Activated CD4-positive, alpha-beta T cell treated with anti-CD3 and anti-CD28 coated beads, Interleukin-2, amount 50 U/mL, for 4 hours (primary cell): ENCODE data around the gene SPDYE17.
"Not testable (repeated sequence)": the region's sequence is repeated elsewhere in the genome, so short reads cannot be mapped to it uniquely, and the experiment has no call there.

Source experiments
- DNase-seq, 2 experiments: peaks; one replicate each; pipeline ENCODE4 v3.0.0-alpha.2; 2020

Gene SPDYE17, protein sequence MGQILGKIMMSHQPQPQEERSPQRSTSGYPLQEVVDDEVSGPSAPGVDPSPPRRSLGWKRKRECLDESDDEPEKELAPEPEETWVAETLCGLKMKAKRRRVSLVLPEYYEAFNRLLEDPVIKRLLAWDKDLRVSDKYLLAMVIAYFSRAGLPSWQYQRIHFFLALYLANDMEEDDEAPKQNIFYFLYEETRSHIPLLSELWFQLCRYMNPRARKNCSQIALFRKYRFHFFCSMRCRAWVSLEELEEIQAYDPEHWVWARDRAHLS

DNA sequence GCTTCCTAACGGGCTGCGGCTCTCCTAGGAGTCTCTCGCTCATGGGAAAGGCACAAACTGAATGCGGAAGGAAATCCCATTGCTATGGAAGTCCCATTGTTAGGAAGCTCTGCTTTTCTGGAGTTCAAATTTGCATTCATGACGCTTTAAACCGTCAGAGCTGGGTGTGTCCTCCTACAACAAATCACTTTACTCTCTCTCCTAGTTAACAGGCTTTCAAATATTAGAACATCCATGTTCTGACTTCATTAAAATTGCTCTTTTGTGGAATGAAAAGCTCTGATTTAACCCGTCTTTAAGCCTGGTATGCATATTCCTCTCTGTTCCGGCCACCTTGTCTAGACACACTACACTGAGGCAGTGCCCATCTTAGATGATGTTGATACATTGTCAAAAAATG lies at the start of gene SPDYE17:
TSS of gene SPDYE17 (minus strand) at position 101 of the 400 bp plus-strand sequence. CDS start 1,791 bp downstream, outside the sequence.
- not testable (repeated sequence) for DNase-seq

DNA sequence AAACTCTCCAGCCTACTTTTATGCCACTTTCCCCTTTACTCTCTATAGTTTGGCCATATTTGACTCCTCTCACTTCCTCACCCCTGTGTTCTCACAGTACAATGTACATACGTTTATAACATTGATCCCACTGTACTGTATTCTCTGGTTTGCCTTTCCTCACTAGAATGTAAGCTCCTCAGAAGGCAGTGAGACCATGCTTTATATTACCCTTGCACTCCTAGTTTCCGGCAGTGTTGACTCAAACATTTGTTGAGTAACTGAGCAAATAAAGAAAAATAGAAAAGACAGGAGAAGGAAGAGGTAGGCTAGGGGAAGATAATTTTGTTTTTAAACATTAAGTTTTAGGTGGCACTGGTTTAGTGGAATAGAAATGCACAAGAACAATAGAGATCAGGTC lies 48.1 kb upstream of the SPDYE17 start:
- not testable (repeated sequence) for DNase-seq

DNA sequence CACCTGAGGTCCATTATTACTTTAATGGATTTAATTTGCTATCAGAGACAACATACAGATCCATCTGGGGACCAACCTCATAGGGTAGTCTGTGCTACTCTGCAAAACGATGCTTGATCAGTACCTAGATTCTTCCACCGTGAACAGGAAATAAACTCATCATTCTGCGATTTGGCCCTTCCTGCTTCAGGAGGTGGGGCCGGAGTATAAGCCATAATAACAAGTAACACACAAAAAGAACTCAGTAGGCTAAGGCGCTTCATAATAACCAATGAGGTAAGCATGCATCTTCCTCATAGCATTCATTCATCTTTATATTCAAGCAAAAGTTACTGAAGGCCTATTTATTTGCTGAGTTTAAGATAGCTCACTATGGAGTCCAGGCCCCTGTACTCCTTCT lies 47.5 kb upstream of the SPDYE17 start:
- not testable (repeated sequence) for DNase-seq

DNA sequence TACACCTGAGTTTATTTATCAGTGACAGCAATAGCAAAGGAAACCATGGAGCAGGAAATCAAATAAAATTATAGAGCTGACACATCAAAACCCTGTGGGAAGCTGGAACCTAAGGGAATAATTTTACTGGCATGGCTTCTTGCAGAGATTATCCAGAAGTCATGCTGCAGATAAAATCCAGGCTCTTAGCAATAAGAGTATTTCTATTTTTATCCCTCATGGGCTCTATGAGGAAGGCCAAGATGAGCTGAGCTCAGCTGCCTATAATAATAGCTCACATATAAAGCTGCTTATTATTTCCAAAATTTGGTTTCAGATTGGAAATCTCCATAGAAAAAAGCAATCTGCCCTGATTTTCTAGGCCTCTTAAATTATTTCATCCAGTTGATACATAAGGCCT lies 47.0 kb upstream of the SPDYE17 start:
- DNase-seq: not testable (repeated sequence)

DNA sequence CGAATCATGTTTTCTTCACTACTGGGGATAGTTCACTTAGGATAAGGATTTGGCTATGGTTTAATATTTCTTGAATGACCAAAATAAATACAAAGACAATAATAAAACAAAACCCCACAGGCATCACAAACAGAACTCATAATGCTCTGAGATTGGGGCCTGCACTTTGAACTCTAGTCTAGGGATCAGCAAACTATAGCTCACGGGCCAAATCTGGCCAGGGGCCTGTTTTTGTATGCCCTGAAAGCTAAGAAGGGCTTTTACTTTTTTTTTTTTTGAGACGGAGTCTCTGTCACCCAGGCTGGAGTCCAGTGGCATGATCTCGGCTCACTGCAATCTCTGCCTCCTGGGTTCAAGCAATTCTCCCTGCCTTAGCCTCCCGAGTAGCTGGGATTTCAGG lies 44.9 kb upstream of the SPDYE17 start:
- not testable (repeated sequence) for DNase-seq

DNA sequence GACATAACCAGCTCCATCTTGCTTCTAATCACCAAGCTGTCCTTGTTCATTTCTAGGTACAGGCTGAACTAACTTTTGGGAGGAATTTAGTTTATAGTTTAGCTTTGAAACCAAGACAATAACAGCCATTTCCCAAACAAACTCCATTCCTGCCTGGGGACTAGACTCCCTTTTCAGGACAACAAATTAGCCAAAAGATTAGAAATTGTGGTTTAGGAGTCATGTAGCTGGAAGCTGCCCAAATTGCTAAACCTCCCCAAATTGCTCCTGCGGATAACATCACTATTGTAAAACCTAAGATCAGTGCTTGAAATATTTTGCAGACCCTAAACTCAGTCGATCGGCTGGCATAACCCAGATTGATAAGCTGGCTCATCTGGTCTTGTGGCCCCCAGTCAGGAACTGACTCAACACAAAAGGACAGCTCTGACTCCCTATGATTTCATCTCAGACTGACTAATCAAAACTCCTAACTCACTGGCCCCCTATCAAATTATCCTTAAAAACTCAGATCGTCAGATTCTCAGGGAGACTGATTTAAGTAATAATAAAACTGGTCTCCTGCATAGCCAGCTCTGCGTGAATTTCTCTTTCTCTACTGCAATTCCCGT lies 42.7 kb upstream of the SPDYE17 start:
- DNase-seq: not testable (repeated sequence)

DNA sequence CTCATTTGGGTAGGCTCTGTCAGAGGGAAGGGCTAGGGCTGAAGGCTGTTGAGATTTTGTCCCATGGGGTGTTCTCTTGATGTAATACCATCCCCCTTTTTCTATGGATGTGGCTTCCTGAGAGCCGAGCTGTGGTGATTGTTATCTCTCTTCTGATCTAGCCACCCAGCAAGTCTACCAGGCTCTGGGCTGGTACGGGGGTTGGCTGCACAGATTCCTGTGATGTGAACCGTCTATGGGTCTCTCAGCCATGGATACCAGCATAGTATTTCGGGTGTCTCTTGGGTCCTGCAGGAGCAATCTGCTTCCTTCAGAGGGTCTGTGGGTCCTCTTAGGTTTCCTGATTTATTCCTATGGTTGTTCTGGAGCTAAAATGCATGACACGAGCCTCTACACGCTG lies 38.9 kb upstream of the SPDYE17 start:
- DNase-seq: not testable (repeated sequence)

DNA sequence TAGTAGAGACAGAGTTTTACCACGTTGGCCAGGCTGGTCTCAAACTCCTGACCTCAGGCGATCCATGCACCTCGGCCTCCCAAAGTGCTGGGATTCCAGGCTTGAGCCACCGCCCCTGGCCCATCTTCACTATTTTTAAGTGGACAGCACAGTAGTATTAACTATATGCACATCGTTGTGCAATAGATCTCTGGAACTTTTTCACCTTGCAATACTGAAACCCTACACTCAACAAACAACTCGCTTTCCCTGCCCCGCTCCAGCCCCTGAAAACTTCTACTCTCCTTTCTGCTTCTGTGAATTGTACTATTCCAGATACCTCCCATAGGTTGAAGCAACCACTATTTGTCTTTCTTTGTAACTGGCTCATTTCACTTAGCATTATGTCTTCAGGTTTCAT lies 33.7 kb upstream of the SPDYE17 start:
- not testable (repeated sequence) for DNase-seq

DNA sequence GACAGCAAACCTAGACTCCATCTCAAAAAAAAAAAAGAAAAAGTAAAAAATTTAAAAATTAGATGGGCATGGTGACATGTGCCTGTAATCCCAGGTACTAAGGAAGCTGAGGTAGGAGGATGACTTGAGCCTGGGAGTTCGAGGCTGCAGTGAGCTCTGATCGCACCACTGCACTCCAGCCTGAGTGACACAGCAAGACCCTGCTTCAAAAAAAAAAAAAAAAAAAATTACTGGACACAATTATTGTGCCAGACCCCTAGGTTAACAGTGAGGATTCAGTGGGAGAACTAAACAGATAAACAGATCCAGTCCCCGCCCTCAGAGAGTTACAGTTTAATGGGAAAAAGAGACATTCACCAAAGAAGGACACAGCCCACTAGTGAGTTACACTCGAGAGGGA lies 31.6 kb upstream of the SPDYE17 start:
- not testable (repeated sequence) for DNase-seq

DNA sequence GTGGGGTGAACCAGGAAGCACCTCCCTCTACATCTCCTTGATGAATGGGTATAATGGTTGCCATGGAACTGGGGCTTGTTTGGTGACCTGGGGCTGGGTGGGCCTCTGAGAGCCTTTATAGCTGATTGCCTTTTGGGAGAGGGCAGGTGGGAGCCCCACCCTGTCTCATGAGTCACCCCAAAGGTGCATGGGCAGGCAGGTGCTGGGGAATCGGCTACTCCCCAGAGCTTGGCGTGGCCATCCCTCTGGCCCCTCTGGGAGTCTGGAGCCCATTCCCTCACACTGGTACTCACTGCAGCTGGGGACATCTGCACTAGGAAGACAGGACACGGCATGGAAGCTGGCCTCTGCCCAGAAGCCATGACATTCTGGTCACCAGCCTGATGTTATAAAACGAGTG lies 30.4 kb upstream of the SPDYE17 start, which contains the start of gene SPDYE18:
TSS of gene SPDYE18 (minus strand) at position 2 of the 400 bp plus-strand sequence. CDS start 2,046 bp downstream, outside the sequence.
- not testable (repeated sequence) for DNase-seq

DNA sequence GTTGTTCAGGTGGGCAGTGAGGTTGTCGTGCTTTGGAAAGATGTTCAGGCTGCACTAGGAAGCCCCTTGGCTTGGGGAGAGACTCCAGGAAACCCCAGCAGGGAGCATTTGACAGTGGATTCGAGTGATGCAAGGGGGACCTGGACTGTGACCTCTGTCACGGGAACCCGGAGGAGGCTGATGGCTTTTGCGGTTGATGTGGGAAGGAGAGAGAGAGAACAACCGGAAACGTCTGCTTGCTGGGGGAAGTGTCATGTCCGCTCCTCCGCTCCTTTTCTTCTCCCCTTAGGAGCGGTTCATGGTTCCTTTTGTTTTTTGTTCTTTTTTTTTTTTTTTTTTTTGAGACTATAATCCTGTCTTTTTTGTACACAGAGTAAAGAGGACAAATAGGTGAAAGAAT lies 5.8 kb downstream of the SPDYE17 start:
- DNase-seq: not testable (repeated sequence)

DNA sequence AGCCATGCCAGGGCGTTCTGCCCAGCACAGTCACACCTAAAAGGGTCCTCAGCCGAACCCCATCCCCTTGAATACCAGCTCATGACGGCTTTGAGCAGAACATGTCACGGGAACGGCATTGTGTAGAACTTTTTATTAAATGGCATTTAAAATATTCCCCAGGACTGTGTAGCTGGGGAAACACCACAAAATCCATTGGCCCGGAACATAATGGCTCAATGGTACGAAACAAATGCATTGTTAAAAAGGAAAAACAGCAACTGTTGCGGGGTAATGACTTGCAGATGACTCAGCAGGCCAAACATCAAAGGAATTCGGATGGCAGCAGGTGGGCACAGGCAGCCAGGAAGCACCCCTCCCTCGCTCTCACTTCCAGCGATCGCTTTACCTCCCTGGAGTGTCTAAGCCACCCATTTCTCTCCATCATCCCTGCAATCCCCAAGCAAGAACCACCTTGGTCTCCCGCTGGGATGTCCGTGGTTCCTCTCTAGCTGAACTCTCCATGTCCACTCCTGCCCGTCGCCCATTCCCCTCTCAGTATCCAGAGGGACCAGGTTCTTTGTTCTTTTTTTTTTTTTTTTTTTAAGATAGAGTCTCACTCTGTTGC lies 22.0 kb downstream of the SPDYE17 start:
- not testable (repeated sequence) for DNase-seq

DNA sequence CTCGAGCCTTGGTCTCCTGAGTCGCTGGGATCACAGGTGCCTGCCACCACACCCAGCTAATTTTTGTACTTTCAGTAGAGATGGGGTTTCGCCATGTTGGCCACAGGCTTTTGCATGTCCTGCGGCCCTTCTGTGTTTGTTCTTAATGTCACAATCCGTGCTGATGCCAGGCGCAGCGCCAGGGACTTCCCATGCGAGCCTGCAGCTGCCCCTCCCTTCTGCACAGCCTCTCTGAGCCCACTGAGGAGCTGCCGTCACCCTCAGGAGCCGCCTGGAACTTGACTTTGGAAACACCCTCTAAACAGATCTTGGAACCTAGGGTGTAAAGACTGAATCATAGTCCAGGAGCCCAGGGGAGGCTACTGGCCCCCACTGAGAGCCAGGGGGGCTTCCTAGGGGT lies 24.2 kb downstream of the SPDYE17 start:
- not testable (repeated sequence) for DNase-seq

DNA sequence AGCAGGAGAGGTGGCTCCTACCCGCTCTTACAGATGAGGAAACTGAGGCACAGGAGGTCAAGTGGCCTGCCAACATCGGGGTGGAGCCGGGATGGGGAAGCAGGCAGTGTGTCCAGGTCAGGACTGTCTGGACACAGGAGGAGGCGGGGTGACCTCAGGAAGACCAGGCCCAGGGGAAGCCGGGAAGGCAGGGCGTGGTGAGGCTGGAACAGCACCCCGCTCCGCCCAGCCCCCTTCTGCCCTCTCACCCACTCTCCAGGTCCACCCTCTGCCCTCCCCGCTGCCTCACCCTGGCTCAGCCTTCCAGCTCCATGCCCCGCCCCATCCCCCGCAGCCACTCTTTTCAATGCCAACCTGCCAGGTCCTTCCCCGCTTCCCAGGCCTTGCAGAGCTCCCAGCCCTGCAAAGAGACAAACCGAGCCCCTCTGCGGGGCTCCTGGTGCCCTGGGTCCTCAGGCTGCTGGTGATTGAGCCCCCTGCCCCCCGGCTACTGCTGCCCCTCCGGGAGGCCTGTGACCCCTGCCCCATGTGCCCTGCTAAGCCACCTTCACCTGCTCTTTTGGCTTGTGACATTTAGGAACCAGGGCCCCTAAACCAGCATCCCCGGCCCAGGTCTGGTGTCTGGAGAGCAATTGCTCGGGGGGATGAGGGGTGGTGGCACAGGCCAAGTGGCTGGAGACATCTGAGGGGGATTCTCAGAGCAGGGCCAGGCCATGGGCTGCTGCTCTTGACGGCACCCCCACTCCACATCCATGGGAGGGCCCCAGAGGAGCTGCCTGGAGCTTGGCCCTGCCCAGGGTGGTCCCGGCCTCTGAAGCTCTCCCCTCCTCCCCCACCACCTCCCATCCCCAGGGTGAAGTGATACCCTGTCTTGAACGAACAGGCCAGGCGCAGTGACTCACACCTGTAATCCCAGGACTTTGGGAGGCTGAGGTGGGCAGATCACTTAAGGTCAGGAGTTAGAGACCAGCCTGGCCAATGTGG lies 25.7 kb downstream of the SPDYE17 start:
- DNase-seq: not testable (repeated sequence)

DNA sequence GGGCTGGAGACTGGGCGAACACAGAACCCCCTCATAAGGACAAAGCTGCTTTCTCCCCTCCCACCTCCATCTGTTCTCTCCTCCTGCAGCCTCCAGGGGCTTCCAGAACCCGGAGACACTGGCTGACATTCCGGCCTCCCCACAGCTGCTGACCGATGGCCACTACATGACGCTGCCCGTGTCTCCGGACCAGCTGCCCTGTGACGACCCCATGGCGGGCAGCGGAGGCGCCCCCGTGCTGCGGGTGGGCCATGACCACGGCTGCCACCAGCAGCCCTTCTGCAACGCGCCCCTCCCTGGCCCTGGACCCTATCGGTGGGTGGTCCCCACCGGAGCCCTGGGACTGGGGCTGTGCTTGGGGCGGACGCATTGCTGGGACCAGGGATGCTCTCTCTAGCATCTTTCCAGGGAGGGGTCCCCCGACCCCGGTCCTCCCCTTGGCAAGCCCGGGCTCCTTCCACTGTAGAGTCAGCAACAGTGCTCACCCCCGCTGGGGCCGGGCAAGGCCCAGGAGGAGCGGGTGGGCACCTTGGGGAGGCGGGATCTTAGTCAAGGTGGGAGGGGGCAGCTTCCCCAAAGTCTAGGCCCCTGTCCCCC lies 26.6 kb downstream of the SPDYE17 start:
- not testable (repeated sequence) for DNase-seq

DNA sequence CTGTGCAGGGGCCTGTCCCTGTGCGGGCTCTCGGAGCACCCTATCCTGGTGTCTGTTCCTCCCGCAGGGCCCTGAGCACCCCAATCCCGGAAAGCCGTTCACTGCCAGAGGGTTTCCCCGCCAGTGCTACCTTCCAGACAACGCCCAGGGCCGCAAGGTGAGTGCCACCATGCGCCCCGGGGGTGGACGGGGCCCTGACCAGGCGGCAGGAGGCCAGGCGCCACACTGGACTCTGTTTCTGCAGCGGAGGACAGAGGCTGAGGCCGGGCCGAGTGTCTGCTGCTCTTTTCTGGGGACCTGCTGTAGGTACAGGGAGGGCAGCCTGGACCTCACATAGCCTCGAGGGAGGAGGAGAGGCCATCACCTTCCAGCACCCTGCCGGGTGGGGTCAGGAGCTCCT lies 28.0 kb downstream of the SPDYE17 start:
- not testable (repeated sequence) for DNase-seq

DNA sequence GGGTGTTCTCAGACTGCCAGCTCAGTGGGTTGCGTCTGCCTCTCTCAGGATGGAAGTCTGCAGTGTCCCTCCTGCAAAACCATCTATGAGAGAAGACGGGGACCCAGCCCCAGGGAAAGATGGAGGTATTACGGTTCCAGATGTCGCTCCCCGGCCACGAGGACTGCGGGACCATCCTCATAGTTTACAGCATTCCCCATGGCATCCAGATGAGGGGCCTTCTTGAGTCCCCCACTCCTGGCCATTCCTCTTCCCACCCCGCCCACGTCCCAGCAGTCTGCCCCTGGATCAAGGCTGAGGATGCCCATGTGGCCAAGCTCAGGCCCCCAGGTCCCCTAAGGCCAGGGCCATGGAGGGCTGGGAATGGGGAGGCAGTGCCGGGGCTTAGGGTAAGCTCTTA lies 28.9 kb downstream of the SPDYE17 start:
- not testable (repeated sequence) for DNase-seq

DNA sequence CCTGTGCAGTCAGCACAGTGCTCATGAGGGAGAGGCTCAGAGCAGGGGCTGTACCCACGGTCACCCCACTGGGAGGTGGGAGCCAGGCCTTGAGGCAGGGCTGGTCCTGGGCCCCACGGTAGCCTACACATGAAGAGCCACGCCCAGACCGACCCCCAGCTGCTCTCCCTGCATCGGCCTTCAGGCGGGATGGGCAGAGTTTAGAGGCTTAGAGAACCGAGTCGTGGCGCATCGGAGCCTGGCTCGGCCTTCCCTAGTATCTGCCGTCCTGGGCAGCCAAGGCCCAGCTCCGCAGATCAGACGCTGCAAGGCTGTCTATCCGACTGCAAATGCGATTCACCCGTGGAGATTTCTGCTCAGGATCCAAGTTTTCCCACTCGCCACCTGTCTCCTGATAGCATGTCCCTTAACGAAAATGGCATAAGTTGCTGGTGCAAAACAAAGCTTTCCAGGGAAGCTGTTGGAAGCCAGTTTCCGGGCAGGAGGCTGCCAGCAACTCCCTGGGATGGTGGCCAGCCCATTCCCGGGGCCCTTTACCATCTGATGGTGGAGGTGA lies 29.4 kb downstream of the SPDYE17 start:
- DNase-seq: not testable (repeated sequence)

DNA sequence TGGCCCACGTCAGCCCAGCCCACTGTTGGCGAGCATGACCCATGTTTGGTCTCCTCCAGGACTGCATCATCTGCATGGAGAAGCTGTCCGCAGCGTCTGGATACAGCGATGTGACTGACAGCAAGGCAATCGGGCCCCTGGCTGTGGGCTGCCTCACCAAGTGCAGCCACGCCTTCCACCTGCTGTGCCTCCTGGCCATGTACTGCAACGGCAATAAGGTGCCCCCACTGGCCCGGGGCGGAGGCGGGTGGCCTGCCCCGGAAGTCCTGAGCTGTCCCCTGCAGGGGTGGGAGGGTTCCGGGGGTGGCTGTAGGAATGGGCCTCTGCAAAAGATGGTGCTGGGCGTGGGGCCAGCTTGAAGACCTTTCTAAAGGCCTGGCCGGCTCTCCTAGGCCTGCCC lies 30.1 kb downstream of the SPDYE17 start:
- DNase-seq: not testable (repeated sequence)

DNA sequence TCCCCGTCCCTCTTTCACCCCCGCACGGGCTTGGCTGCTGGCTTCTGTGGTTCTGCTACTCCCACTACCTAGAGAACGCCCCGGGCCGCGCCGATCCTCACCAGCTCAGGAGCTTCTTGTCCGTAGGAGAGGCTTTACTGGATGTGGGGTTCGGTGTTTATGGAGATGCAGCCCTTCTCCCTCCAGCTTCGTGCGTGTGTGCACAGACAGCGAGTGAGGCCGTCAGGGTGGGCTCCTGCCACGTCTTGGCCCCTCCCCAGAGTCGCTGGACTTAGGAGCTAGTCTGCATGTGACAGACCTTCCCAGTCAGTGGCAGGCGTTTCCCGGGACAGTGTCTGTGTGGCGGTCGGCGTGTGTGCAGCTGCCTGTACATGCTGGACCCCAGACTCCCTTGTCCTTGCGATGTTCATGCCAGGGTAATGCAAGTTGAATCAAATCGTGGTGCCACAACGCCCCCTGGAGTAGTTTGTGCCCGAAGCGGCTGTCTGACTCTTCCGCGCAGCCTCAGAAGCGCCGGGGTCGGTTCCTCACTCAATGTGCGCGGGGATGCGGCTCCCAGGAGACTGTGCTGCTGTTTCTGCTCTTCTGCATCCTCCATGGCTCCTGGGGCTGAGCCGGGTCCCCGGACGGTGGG lies 32.6 kb downstream of the SPDYE17 start:
- not testable (repeated sequence) for DNase-seq

DNA sequence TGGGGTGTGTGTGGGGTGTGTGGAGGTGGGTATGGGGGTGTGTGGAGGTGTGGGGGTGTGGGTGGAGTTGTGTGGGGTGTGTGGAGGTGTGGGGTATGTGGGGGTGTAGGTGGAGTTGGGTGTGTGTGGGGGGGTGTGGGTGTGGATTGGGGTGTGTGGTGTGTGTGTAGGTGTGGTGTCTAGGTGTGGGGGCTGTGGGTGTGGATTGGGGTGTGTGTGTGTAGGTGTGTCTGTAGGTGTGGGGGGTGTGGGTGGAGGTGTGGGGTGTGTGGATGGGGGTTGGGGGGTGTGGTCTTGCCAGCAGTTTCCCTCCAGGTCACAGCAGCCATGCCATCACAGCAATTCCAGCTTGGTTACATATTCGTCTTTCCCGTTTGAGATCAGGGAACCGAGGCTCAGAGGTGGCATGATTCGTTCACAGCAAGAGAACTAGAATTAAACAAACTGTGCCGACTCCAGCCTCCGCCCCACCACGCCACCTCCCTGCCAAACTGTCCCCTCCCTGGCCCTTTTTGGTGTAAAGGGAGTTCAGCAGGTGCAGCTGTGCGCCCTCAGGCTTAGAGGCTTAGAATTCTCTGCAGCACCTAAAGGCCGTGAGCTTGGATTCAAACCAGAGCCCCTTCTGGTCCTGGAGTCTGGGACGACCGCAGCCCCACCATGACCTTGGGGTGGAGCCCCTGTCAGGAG lies 33.3 kb downstream of the SPDYE17 start:
- DNase-seq: not testable (repeated sequence)
